Uterus (tissue), 4 donors: Measurements from ENCODE around the gene RAD51B. TPM values are rescaled to one million over a fixed set of nuclear protein-coding genes. Genes with fewer than 3 reads are reported as not detected.

Source experiments
- DNase-seq, 2 donors: peaks; one replicate each; pipeline ENCODE4 v3.0.0-alpha.2; 2019 to 2020
- H3K27ac ChIP-seq, 2 donors: fragments of 200-600 bp; sonication (generic); 1 replicate in 1 of 2; 2 replicates in 1 of 2; pipeline ENCODE4 v1.5.1; 2016 to 2018
- H3K27me3 ChIP-seq, 2 donors: fragments of 200-600 bp; sonication (generic); one replicate each; pipeline ENCODE4 v1.5.1; 2018 to 2019; ENCODE audit warnings: control low read depth in 1 of 2
- H3K36me3 ChIP-seq, 2 donors: fragments of 200-600 bp; sonication (generic); one replicate each; pipeline ENCODE4 v1.5.1; 2019; ENCODE audit warnings: control low read depth in 1 of 2
- H3K4me1 ChIP-seq, 2 donors: fragments of 200-600 bp; sonication (generic); one replicate each; pipeline ENCODE4 v1.5.1; 2018 to 2019; ENCODE audit warnings: control low read depth in 1 of 2
- H3K4me3 ChIP-seq, 2 donors: fragments of 200-600 bp; sonication (generic); 1 replicate in 1 of 2; 2 replicates in 1 of 2; pipeline ENCODE4 v1.5.1; 2018 to 2019; ENCODE audit warnings: mild to moderate bottlenecking in 1 of 2
- H3K9me3 ChIP-seq, 2 donors: fragments of 200-600 bp; sonication (generic); one replicate each; pipeline ENCODE4 v1.5.1; 2019; ENCODE audit warnings: control low read depth in 1 of 2
- CTCF ChIP-seq, 4 experiments: fragments of 200-600 bp in 2 of 4; fragments of 450-650 bp in 2 of 4; sonication (generic) in 2 of 4; IDR thresholded peaks; one replicate each; pipeline ENCODE4 v1.5.1; 2016 to 2019; ENCODE audit warnings: antibody characterized with exemption in 4 of 4, mild to moderate bottlenecking in 2 of 4, moderate library complexity in 1 of 4
- POLR2A ChIP-seq, 2 donors: fragments of 450-650 bp; IDR thresholded peaks; one replicate each; pipeline ENCODE4 v1.6.1; 2016; ENCODE audit warnings: antibody characterized with exemption in 2 of 2, mild to moderate bottlenecking in 1 of 2, moderate library complexity in 1 of 2
- intact Hi-C: fragments of 100-400 bp; cut with DNase I; formaldehyde crosslinking; loops from one replicate; pipeline ENCODE4 v1.15.1; 2023; ENCODE audit warnings: low total_unique reads
- total RNA-seq, 4 donors: library from RNA; depleted of rRNA in 3 of 4; stranded (reverse); fragments of >200 nt in 3 of 4; gene quantifications; one replicate each; pipeline versions ENCODE4 v1.1.0 to v1.2.4, GENCODE V29; 2014 to 2023
- donor health status: DM: yes; HTN: yes; CAD: no.

RAD51B gene
- total RNA-seq, 4 donors from 2014 or later = 29.5 to 100.0 (median 70.3) TPM

- no peaks in the 10 kb centered on the region for H3K36me3 ChIP-seq
- no peak overlapping the region for H3K27ac ChIP-seq
- intact Hi-C loops = no loop called here
- H3K4me1 ChIP-seq = no peaks in the 10 kb centered on the region
- H3K4me3 ChIP-seq = no peak overlapping the region
- H3K27me3 ChIP-seq = no peaks in the 10 kb centered on the region
- H3K9me3 ChIP-seq = no peaks in the 10 kb centered on the region
- no peak for TF ChIP-seq CTCF (IDR thresholded peaks at IDR 0.05)
- TF ChIP-seq POLR2A (IDR thresholded peaks at IDR 0.05) = no peak
- DNase-seq = no peak
Measured at GRCh38 chr14:67784244-67784823, 35.2 kb upstream of the RAD51B start.

- no peaks in the 10 kb centered on the region for H3K27me3 ChIP-seq
- DNase-seq = no peak
- H3K9me3 ChIP-seq = no peaks in the 10 kb centered on the region
- no peak for TF ChIP-seq POLR2A (IDR thresholded peaks at IDR 0.05)
- TF ChIP-seq CTCF (IDR thresholded peaks at IDR 0.05) = no peak
- no peak overlapping the region for H3K4me3 ChIP-seq
- intact Hi-C loops = no loop called here
- H3K27ac ChIP-seq = no peak overlapping the region
- H3K4me1 ChIP-seq = no peaks in the 10 kb centered on the region
- H3K36me3 ChIP-seq = no peaks in the 10 kb centered on the region
Measured at GRCh38 chr14:67785270-67786109, 34.1 kb upstream of the RAD51B start.

GRCh38 chr14:67787673-67788072, 31.9 kb upstream of the RAD51B start:
- H3K27ac ChIP-seq = no peak overlapping the region
- TF ChIP-seq POLR2A (IDR thresholded peaks at IDR 0.05) (no peak), CTCF (IDR thresholded peaks at IDR 0.05) (no peak)
- DNase-seq = no peak
- H3K9me3 ChIP-seq = no peaks in the 10 kb centered on the region
- intact Hi-C loops = no loop called here
- H3K4me1 ChIP-seq = no peaks in the 10 kb centered on the region
- no peaks in the 10 kb centered on the region for H3K36me3 ChIP-seq
- H3K4me3 ChIP-seq = no peak overlapping the region
- H3K27me3 ChIP-seq = no peaks in the 10 kb centered on the region

- DNase-seq = no peak
- no peak for TF ChIP-seq CTCF (IDR thresholded peaks at IDR 0.05)
- no peak for TF ChIP-seq POLR2A (IDR thresholded peaks at IDR 0.05)
- H3K27me3 ChIP-seq = no peaks in the 10 kb centered on the region
- H3K27ac ChIP-seq = no peak overlapping the region
- no peaks in the 10 kb centered on the region for H3K36me3 ChIP-seq
- intact Hi-C loops = no loop called here
- H3K9me3 ChIP-seq = no peaks in the 10 kb centered on the region
- no peak overlapping the region for H3K4me3 ChIP-seq
- H3K4me1 ChIP-seq = no peaks in the 10 kb centered on the region
Measured at GRCh38 chr14:67798731-67799130, 20.8 kb upstream of the RAD51B start.

- intact Hi-C loops = no loop called here
- Histone ChIP-seq H3K36me3 (no peaks in the 10 kb centered on the region), H3K9me3 (no peaks in the 10 kb centered on the region), H3K4me3 (no peak overlapping the region), H3K27me3 (no peaks in the 10 kb centered on the region), H3K4me1 (no peaks in the 10 kb centered on the region), H3K27ac (no peak overlapping the region)
- no peak for DNase-seq
- TF ChIP-seq CTCF (IDR thresholded peaks at IDR 0.05) = no peak
- no peak for TF ChIP-seq POLR2A (IDR thresholded peaks at IDR 0.05)
Measured at GRCh38 chr14:67800743-67801142, 18.8 kb upstream of the RAD51B start.
